ENCODE results near the gene PRRG3. TPM values are rescaled to one million over a fixed set of nuclear protein-coding genes. Genes with fewer than 3 reads are reported as not detected.

The PRRG3 gene
- total and polyA plus RNA-seq, 2 of the 4 experiments (the other 2 are of a cell fraction) = not detected

DNA sequence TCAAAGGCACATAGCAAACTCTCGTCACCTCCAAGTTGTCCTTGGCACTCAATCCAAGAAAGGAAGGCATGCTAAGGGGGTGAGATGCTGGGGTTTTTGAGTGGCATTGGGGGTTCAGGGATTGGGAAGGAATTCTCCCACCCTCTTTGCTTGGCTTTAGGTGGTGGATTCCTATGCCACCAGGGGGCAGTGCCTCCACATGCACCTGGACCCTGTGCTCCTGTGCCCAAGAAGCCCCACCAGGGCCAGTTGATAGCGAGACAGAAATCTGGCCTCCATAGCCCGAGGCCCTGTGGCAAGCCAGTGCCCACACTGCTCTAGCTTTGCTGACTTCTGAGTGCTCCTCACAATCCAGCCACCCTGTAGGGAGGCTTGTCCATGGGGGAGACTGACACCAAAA, 18.6 kb downstream of the PRRG3 start:
- no peaks in the 10 kb centered on the region; the same call in 1 of the 2 replicates for H3K27me3 ChIP-seq (ENCODE audit: control insufficient read depth, insufficient read depth, low read length)
- no peak overlapping the region for H2AFZ ChIP-seq (replicated peaks; ENCODE audit: low read length, poor library complexity)
- intact Hi-C loops (cut with micrococcal nuclease) (no loop called here), dilution Hi-C loops (cut with HindIII; ENCODE audit: low sequenced_read_pairs, unreplicated experiment) (no loop called here), in situ Hi-C loops (cut with MboI; ENCODE audit: low sequenced_read_pairs) (no loop called here)
- no peak overlapping the region for H4K8ac ChIP-seq (ENCODE audit: low read depth in 2 of 2, low read length in 2 of 2)
- H2BK5ac ChIP-seq (ENCODE audit: low read depth, low read length, poor library complexity, severe bottlenecking) = no peak overlapping the region
- H3K79me1 ChIP-seq (ENCODE audit: low read depth in 1 of 2, low read length in 2 of 2) = no peaks in the 10 kb centered on the region
- H4K91ac ChIP-seq (ENCODE audit: insufficient read depth, low read depth, low read length) = no peak overlapping the region
- no peak overlapping the region for H3K14ac ChIP-seq (replicated peaks; ENCODE audit: low read depth, low read length)
- no peak overlapping the region for H2BK20ac ChIP-seq (ENCODE audit: low read depth, low read length)
- H3K9me3 ChIP-seq (ENCODE audit: control insufficient read depth, insufficient read depth, low read length) = no peaks in the 10 kb centered on the region; the same call in 1 of the 2 replicates
- no peak overlapping the region for H3K4me2 ChIP-seq (ENCODE audit: low read depth, low read length)
- no peak overlapping the region for H2AK9ac ChIP-seq (replicated peaks; ENCODE audit: low read depth, low read length, poor library complexity)
- ChIA-PET CTCF (no interaction called here), POLR2A (ENCODE audit: unreplicated experiment) (no interaction called here)
- no peak for DNase-seq
- H2AK5ac ChIP-seq (ENCODE audit: low read depth, low read length) = no peak overlapping the region
- no peaks in the 10 kb centered on the region for H3K9me1 ChIP-seq (ENCODE audit: insufficient read depth, low read length)
- no peak overlapping the region for H3K9ac ChIP-seq (ENCODE audit: low read depth, low read length)
- no CpG with 5 or more reads among the region's 3 CpGs for WGBS, 2 experiments (ENCODE audit: extremely low coverage in 2 of 2, insufficient read length in 1 of 2)
- no TSS peak for BruUV-seq (replicated peaks)
- H3K4ac ChIP-seq (ENCODE audit: low read depth, low read length) = no peak overlapping the region
- no peak overlapping the region for H3K56ac ChIP-seq (ENCODE audit: extremely low read depth, insufficient read depth, low read length)
- TF ChIP-seq, protein P1, sequence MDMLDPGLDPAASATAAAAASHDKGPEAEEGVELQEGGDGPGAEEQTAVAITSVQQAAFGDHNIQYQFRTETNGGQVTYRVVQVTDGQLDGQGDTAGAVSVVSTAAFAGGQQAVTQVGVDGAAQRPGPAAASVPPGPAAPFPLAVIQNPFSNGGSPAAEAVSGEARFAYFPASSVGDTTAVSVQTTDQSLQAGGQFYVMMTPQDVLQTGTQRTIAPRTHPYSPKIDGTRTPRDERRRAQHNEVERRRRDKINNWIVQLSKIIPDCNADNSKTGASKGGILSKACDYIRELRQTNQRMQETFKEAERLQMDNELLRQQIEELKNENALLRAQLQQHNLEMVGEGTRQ (IDR thresholded peaks at IDR 0.05; ENCODE audit: low read depth, low read length) = no peak
- peak; percentile 25; the same call in 1 of the 2 replicates for TF ChIP-seq CTCF (conservative IDR thresholded peaks at IDR 0.05; ENCODE audit: low read depth, low read length)
- TF ChIP-seq FOS (IDR thresholded peaks at IDR 0.05; ENCODE audit: low read depth, low read length) = no peak
- H3K4me3 ChIP-seq (ENCODE audit: insufficient read depth, low read depth, low read length) = no peak overlapping the region
- no peak overlapping the region for H2BK15ac ChIP-seq (ENCODE audit: low read depth, low read length)
- H4K20me1 ChIP-seq (ENCODE audit: insufficient read depth, low read length) = no peaks in the 10 kb centered on the region
- H3K23ac ChIP-seq (ENCODE audit: low read depth, low read length) = no peak overlapping the region
- no peak overlapping the region for H2BK120ac ChIP-seq (ENCODE audit: low read depth, low read length)
- H4K5ac ChIP-seq (ENCODE audit: low read depth, low read length) = no peak overlapping the region
- H3K27ac ChIP-seq (ENCODE audit: insufficient read depth, low read length) = no peak overlapping the region
- ATAC-seq (ENCODE audit: low read depth) = no peak
- no peaks in the 10 kb centered on the region for H3K36me3 ChIP-seq (ENCODE audit: control insufficient read depth, insufficient read depth, low read length)
- H3K18ac ChIP-seq (ENCODE audit: low read depth, low read length) = no peak overlapping the region
- no peaks in the 10 kb centered on the region for H3K4me1 ChIP-seq (ENCODE audit: control insufficient read depth, insufficient read depth, low read length)
